Erythroblast (primary cell): ENCODE data around the gene NDUFB5.

ENCODE experiments used
- GATA1 ChIP-seq: IDR thresholded peaks from 2 replicates; pipeline ENCODE4 v1.6.1; 2011; ENCODE audit warnings: low read depth, mild to moderate bottlenecking, control low read depth, low read length, moderate library complexity
- POLR2A ChIP-seq: IDR thresholded peaks from 2 replicates; pipeline ENCODE4 v1.6.1; 2011; ENCODE audit warnings: mild to moderate bottlenecking, low read length

DNA sequence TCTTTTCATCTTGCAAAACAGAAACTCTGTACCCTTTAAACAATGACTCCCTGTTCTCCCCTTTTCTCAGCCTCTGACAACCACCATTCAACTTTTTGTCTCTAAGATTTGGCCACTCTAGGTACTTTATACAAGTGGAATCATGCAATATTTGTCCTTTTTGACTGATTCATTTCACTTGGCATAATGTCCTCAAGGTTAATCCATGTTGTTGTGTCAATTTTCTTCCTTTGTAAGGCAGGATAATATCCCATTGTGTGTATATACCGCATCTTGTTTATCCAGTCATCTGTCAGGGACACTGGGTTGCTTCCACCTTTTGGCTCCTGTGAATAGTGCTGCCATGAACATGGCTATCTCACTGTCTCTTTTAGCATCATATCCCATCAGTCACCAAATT, 58.5 kb downstream of the NDUFB5 start:
- TF ChIP-seq POLR2A (no peak), GATA1 (no peak)
